ENCODE measurements around the gene SF3B4. TPM values are rescaled to one million over a fixed set of nuclear protein-coding genes. Genes with fewer than 3 reads are reported as not detected.
"Not testable (repeated sequence)": the region's sequence is repeated elsewhere in the genome, so short reads cannot be mapped to it uniquely, and the experiment has no call there.

SF3B4 gene
- total RNA-seq, 1 experiment from 2014 or later, result 127 TPM

- no peak overlapping the region for H2AFZ ChIP-seq (ENCODE audit: low read length)
- H2BK15ac ChIP-seq (ENCODE audit: low read depth, low read length), result no peak overlapping the region
- H3K9ac ChIP-seq (ENCODE audit: extremely low read depth, insufficient read length, low read length), result peak overlapping the region; percentile 99
- H4K91ac ChIP-seq (ENCODE audit: insufficient read length, low read depth, low read length), result no peak overlapping the region
- no CpG with 5 or more reads among the region's 46 CpGs for WGBS (ENCODE audit: extremely low coverage, insufficient read length, low lambda C conversion rate)
- H3K14ac ChIP-seq (ENCODE audit: insufficient read depth, low read length), result peak overlapping the region; percentile 98
- peak overlapping the region; percentile 8 for H2BK12ac ChIP-seq (ENCODE audit: insufficient read length, low read depth, low read length)
- no peak overlapping the region for H3K23ac ChIP-seq (ENCODE audit: insufficient read length, low read depth, low read length)
- H3K4me1 Mint-ChIP-seq, result peaks cover 4 to 7% of the 10 kb centered on the region in 2 experiments; a peak in 3 of 4 replicates
- H3K27me3 Mint-ChIP-seq (ENCODE audit: low read depth), result no peaks in the 10 kb centered on the region
- TF ChIP-seq CTCF (conservative IDR thresholded peaks at IDR 0.05), result no peak
- no peaks in the 10 kb centered on the region for H3K27me3 ChIP-seq (ENCODE audit: insufficient read depth, low read length)
- H3K9me3 Mint-ChIP-seq, result no peaks in the 10 kb centered on the region
- H4K5ac ChIP-seq (ENCODE audit: insufficient read length, low read depth, low read length), result peak overlapping the region; percentile 75
- H2BK120ac ChIP-seq (ENCODE audit: low read depth, low read length, poor library complexity, severe bottlenecking), result no peak overlapping the region
- H3K18ac ChIP-seq (ENCODE audit: insufficient read length, low read depth, low read length), result peak overlapping the region; percentile 92
- no peaks in the 10 kb centered on the region for H4K20me1 ChIP-seq (ENCODE audit: control insufficient read depth, insufficient read depth, insufficient read length)
- no peaks in the 10 kb centered on the region for H3K79me1 ChIP-seq (ENCODE audit: insufficient read depth, low read depth, low read length, poor library complexity, severe bottlenecking)
- no peak overlapping the region for H2AK5ac ChIP-seq (ENCODE audit: insufficient read length, low read length)
- peak overlapping the region; percentile 98 for H3K27ac ChIP-seq (ENCODE audit: insufficient read length, low read depth, low read length)
- H3T11ph ChIP-seq (ENCODE audit: low read length), result peak overlapping the region; percentile 10
- DNase-seq, result peak; percentile 91
- no peaks in the 10 kb centered on the region for H3K9me3 ChIP-seq (ENCODE audit: control insufficient read depth, low read depth, low read length)
- H4K8ac ChIP-seq (replicated peaks; ENCODE audit: insufficient read length, low read depth, low read length), result no peak overlapping the region
- H3K79me2 ChIP-seq (ENCODE audit: insufficient read depth, low read length), result no peaks in the 10 kb centered on the region
- no peak overlapping the region for H3K4me3 Mint-ChIP-seq
- peaks cover 24% of the 10 kb centered on the region for H3K23me2 ChIP-seq (ENCODE audit: insufficient read length, low read depth, low read length, poor library complexity, severe bottlenecking)
- peak overlapping the region; percentile 80 for H3K56ac ChIP-seq (ENCODE audit: insufficient read length, low read depth, low read length)
- H3K4ac ChIP-seq (ENCODE audit: low read depth, low read length), result no peak overlapping the region; the same call in 1 of the 2 replicates
- peak overlapping the region; percentile 74 for H2BK5ac ChIP-seq (ENCODE audit: insufficient read length, low read length)
- H2BK20ac ChIP-seq (ENCODE audit: low read depth, low read length, poor library complexity, severe bottlenecking), result no peak overlapping the region
- peak overlapping the region; percentile 98 for H3K4me2 ChIP-seq (ENCODE audit: insufficient read depth, insufficient read length, low read length)
- no peaks in the 10 kb centered on the region for H3K36me3 Mint-ChIP-seq (ENCODE audit: insufficient read depth in 1 of 3, low read depth in 3 of 3)
- peaks cover 3% of the 10 kb centered on the region; the same call in 1 of the 2 replicates for H3K4me1 ChIP-seq (ENCODE audit: insufficient read depth, low read length)
- no peak overlapping the region; a peak in 1 of 7 replicates for H3K27ac Mint-ChIP-seq
Observed at GRCh38 chr1:149887456-149888246, 40.0 kb downstream of the SF3B4 start.

- H3K9me3 ChIP-seq (ENCODE audit: control insufficient read depth, low read depth, low read length); H3K79me1 ChIP-seq (ENCODE audit: insufficient read depth, low read depth, low read length, poor library complexity, severe bottlenecking); H3K36me3 Mint-ChIP-seq (ENCODE audit: insufficient read depth in 1 of 3, low read depth in 3 of 3); H3K4ac ChIP-seq (ENCODE audit: low read depth, low read length); H2AFZ ChIP-seq (ENCODE audit: low read length); H2BK12ac ChIP-seq (ENCODE audit: insufficient read length, low read depth, low read length); H3K79me2 ChIP-seq (ENCODE audit: insufficient read depth, low read length); H2BK20ac ChIP-seq (ENCODE audit: low read depth, low read length, poor library complexity, severe bottlenecking); H4K91ac ChIP-seq (ENCODE audit: insufficient read length, low read depth, low read length); H3K27me3 Mint-ChIP-seq (ENCODE audit: low read depth); H3K4me3 Mint-ChIP-seq; H2BK15ac ChIP-seq (ENCODE audit: low read depth, low read length); H3K4me1 Mint-ChIP-seq; H4K20me1 ChIP-seq (ENCODE audit: control insufficient read depth, insufficient read depth, insufficient read length); H2BK120ac ChIP-seq (ENCODE audit: low read depth, low read length, poor library complexity, severe bottlenecking); DNase-seq; H3K27ac Mint-ChIP-seq; H3K4me1 ChIP-seq (ENCODE audit: insufficient read depth, low read length); H3K23ac ChIP-seq (ENCODE audit: insufficient read length, low read depth, low read length); H3K27me3 ChIP-seq (ENCODE audit: insufficient read depth, low read length); H3K9me3 Mint-ChIP-seq; H2AK5ac ChIP-seq (ENCODE audit: insufficient read length, low read length); H4K5ac ChIP-seq (ENCODE audit: insufficient read length, low read depth, low read length); H4K8ac ChIP-seq (replicated peaks; ENCODE audit: insufficient read length, low read depth, low read length): not testable (repeated sequence)
- Histone ChIP-seq H3K56ac (ENCODE audit: insufficient read length, low read depth, low read length) (peak overlapping the region; percentile 80), H3K23me2 (ENCODE audit: insufficient read length, low read depth, low read length, poor library complexity, severe bottlenecking) (peaks cover 24% of the 10 kb centered on the region), H2BK5ac (ENCODE audit: insufficient read length, low read length) (peak overlapping the region; percentile 6), H3K4me2 (ENCODE audit: insufficient read depth, insufficient read length, low read length) (peak overlapping the region; percentile 98), H3K9ac (ENCODE audit: extremely low read depth, insufficient read length, low read length) (peak overlapping the region; percentile 99), H3T11ph (ENCODE audit: low read length) (peak overlapping the region; percentile 10), H3K18ac (ENCODE audit: insufficient read length, low read depth, low read length) (peak overlapping the region; percentile 92), H3K27ac (ENCODE audit: insufficient read length, low read depth, low read length) (peak overlapping the region; percentile 98), H3K14ac (ENCODE audit: insufficient read depth, low read length) (peak overlapping the region; percentile 98; the same call in 1 of the 2 replicates)
- WGBS (ENCODE audit: extremely low coverage, insufficient read length, low lambda C conversion rate), result no CpG with 5 or more reads among the region's 13 CpGs
Observed at GRCh38 chr1:149887196-149887455, 40.5 kb downstream of the SF3B4 start.
